HG03060 (cell line): ENCODE measurements around the gene LPP.

Experiments used
- ATAC-seq: cut with Tn5 transposase; IDR thresholded peaks from one replicate; pipeline ENCODE4 v1.9.1; 2021; ENCODE audit warnings: low read depth, moderate number of reproducible peaks; ENCODE audit not compliant: unreplicated experiment

LPP gene

GRCh38 chr3:188380252-188380651 lies 226.3 kb downstream of the LPP start:
- no peak for ATAC-seq

- no peak for ATAC-seq
These were observed 226.8 kb downstream of the LPP start for GRCh38 chr3:188380722-188381121.

GRCh38 chr3:188383748-188384147 lies 229.8 kb downstream of the LPP start:
- no peak for ATAC-seq

GRCh38 chr3:188385295-188385694 lies 231.3 kb downstream of the LPP start:
- no peak for ATAC-seq

- ATAC-seq: peak; percentile 96
These were observed 235.9 kb downstream of the LPP start for GRCh38 chr3:188389711-188390342.

- ATAC-seq: no peak
These were observed 236.4 kb downstream of the LPP start for GRCh38 chr3:188390343-188390718.

- no peak for ATAC-seq
These were observed 237.0 kb downstream of the LPP start for GRCh38 chr3:188390775-188391443.

GRCh38 chr3:188391592-188391991 lies 237.6 kb downstream of the LPP start:
- ATAC-seq: no peak

- no peak for ATAC-seq
These were observed 238.1 kb downstream of the LPP start for GRCh38 chr3:188392076-188392475.

GRCh38 chr3:188394623-188395022 lies 240.7 kb downstream of the LPP start:
- ATAC-seq: no peak

GRCh38 chr3:188396251-188396650 lies 242.3 kb downstream of the LPP start:
- ATAC-seq: no peak

GRCh38 chr3:188396900-188397299 lies 242.9 kb downstream of the LPP start:
- ATAC-seq: no peak

GRCh38 chr3:188397766-188398705 lies 244.1 kb downstream of the LPP start:
- no peak for ATAC-seq

GRCh38 chr3:188400494-188401243 lies 246.7 kb downstream of the LPP start:
- ATAC-seq: peak; percentile 96

GRCh38 chr3:188401244-188401993 lies 247.5 kb downstream of the LPP start:
- ATAC-seq: no peak

- no peak for ATAC-seq
These were observed 248.3 kb downstream of the LPP start for GRCh38 chr3:188402229-188402628.

GRCh38 chr3:188403404-188403803 lies 249.4 kb downstream of the LPP start:
- ATAC-seq: no peak

GRCh38 chr3:188404124-188404523 lies 250.2 kb downstream of the LPP start:
- ATAC-seq: no peak

GRCh38 chr3:188404701-188405100 lies 250.7 kb downstream of the LPP start:
- no peak for ATAC-seq
